Neural cell (in vitro differentiated cells): Measurements from ENCODE around the gene ELMO2. TPM values are rescaled to one million over a fixed set of nuclear protein-coding genes. Genes with fewer than 3 reads are reported as not detected.

ENCODE experiments used
- H2AFZ ChIP-seq: fragments of 200-600, 300-800 bp; sonication (generic), shearing (Covaris generic); 2 replicates; pipeline ENCODE4 v1.6.0; 2014; ENCODE audit warnings: low read depth, mild to moderate bottlenecking, antibody characterized with exemption, low read length, moderate library complexity
- H3F3A ChIP-seq: fragments of 200-600 bp; shearing (Covaris generic); 2 replicates; pipeline ENCODE4 v1.6.1; 2016; ENCODE audit warnings: mild to moderate bottlenecking, moderate library complexity, mixed read lengths, antibody characterized with exemption, low read length; ENCODE audit not compliant: insufficient read depth, poor library complexity, severe bottlenecking
- H3K27ac ChIP-seq: fragments of 200-600, 300-800 bp; sonication (generic), shearing (Covaris generic); 2 replicates; pipeline ENCODE4 v1.5.1; 2014; ENCODE audit warnings: mild to moderate bottlenecking, low read length, moderate library complexity
- H3K27me3 ChIP-seq: fragments of 300-800, 200-600 bp; sonication (generic), shearing (Covaris generic); 2 replicates; pipeline ENCODE4 v1.6.0; 2014; ENCODE audit warnings: mild to moderate bottlenecking, low read depth, low read length, moderate library complexity; ENCODE audit not compliant: insufficient read depth
- H3K36me3 ChIP-seq: fragments of 300-800, 200-600 bp; sonication (generic), shearing (Covaris generic); 2 replicates; pipeline ENCODE4 v1.5.1; 2014; ENCODE audit warnings: mild to moderate bottlenecking, antibody characterized with exemption, low read length, moderate library complexity; ENCODE audit not compliant: insufficient read depth
- H3K4me2 ChIP-seq: fragments of 300-800, 200-600 bp; sonication (generic), shearing (Covaris generic); 2 replicates; pipeline ENCODE4 v1.6.0; 2014; ENCODE audit warnings: mild to moderate bottlenecking, low read length
- H3K4me3 ChIP-seq: fragments of 300-800, 200-600 bp; sonication (generic), shearing (Covaris generic); 2 replicates; pipeline ENCODE4 v1.5.1; 2014; ENCODE audit warnings: mild to moderate bottlenecking, low read length, moderate library complexity
- H3K79me2 ChIP-seq: fragments of 200-600 bp; shearing (Covaris generic); replicated peaks from 2 replicates; pipeline ENCODE4 v1.6.0; 2014; ENCODE audit warnings: mild to moderate bottlenecking, low read length, moderate library complexity; ENCODE audit not compliant: insufficient read depth
- H3K9ac ChIP-seq: fragments of 300-800, 200-600 bp; sonication (generic), shearing (Covaris generic); 2 replicates; pipeline ENCODE4 v1.6.1; 2016; ENCODE audit warnings: mild to moderate bottlenecking, low read length, mixed read lengths
- H3K9me2 ChIP-seq: fragments of 200-600 bp; shearing (Covaris generic); 2 replicates; pipeline ENCODE4 v1.6.1; 2016; ENCODE audit warnings: mild to moderate bottlenecking, low read length, mixed read lengths; ENCODE audit not compliant: insufficient read depth
- H3K9me3 ChIP-seq: fragments of 200-600, 300-800 bp; sonication (generic), shearing (Covaris generic); 2 replicates; pipeline ENCODE4 v1.6.1; 2016; ENCODE audit warnings: mild to moderate bottlenecking, mixed run types, low read length, moderate library complexity, mixed read lengths
- H4K20me1 ChIP-seq: fragments of 200-600 bp; shearing (Covaris generic); 2 replicates; pipeline ENCODE4 v1.6.1; 2016; ENCODE audit warnings: mild to moderate bottlenecking, mixed run types; ENCODE audit not compliant: insufficient read depth
- CTCF ChIP-seq: fragments of 450-650 bp; IDR thresholded peaks from 2 replicates; pipeline ENCODE4 v1.5.1; 2014; ENCODE audit warnings: antibody characterized with exemption, mild to moderate bottlenecking, moderate library complexity; ENCODE audit not compliant: poor library complexity, severe bottlenecking
- EP300 ChIP-seq: fragments of 450-650 bp; conservative IDR thresholded peaks from 2 replicates; pipeline ENCODE4 v1.6.1; 2014; ENCODE audit warnings: antibody characterized with exemption, mild to moderate bottlenecking, moderate library complexity; ENCODE audit not compliant: poor library complexity, severe bottlenecking
- EZH2 ChIP-seq: fragments of 200-600, 300-800 bp; shearing (Covaris generic), sonication (generic); IDR thresholded peaks from 2 replicates; pipeline ENCODE4 v1.6.1; 2014; ENCODE audit warnings: antibody characterized with exemption, low read length, borderline replicate concordance, mild to moderate bottlenecking; ENCODE audit not compliant: insufficient read depth, poor library complexity, severe bottlenecking
- MXI1 ChIP-seq: fragments of 450-650 bp; conservative IDR thresholded peaks from 2 replicates; pipeline ENCODE4 v1.6.1; 2014; ENCODE audit warnings: antibody characterized with exemption, mild to moderate bottlenecking; ENCODE audit not compliant: poor library complexity, severe bottlenecking
- POLR2AphosphoS5 ChIP-seq: IDR thresholded peaks from 2 replicates; pipeline ENCODE4 v1.6.1; 2012
- RAD21 ChIP-seq: fragments of 450-650 bp; conservative IDR thresholded peaks from 2 replicates; pipeline ENCODE4 v1.6.1; 2014; ENCODE audit warnings: antibody characterized with exemption, mild to moderate bottlenecking, moderate library complexity
- REST ChIP-seq: IDR thresholded peaks from 2 replicates; pipeline ENCODE4 v1.6.1; 2012; ENCODE audit warnings: borderline replicate concordance
- SMC3 ChIP-seq: fragments of 450-650 bp; conservative IDR thresholded peaks from 2 replicates; pipeline ENCODE4 v1.6.1; 2014; ENCODE audit warnings: antibody characterized with exemption, mild to moderate bottlenecking, moderate library complexity; ENCODE audit not compliant: poor library complexity
- TAF1 ChIP-seq: IDR thresholded peaks from 2 replicates; pipeline ENCODE4 v1.6.1; 2012; ENCODE audit warnings: low read depth
- polyA minus RNA-seq: library from RNA; depleted of rRNA, polyadenylated mRNA; stranded (reverse); fragments of >200 nt; gene quantifications from 2 replicates; pipeline ENCODE4 v1.2.3, GENCODE V29; 2014
- polyA plus RNA-seq: library from polyadenylated mRNA; depleted of rRNA; stranded (reverse); fragments of >200 nt; gene quantifications from 2 replicates; pipeline ENCODE4 v1.2.3, GENCODE V29; 2014

Gene ELMO2
- polyA plus RNA-seq (72.0 and 79.9 TPM in 2 replicates), polyA minus RNA-seq (107 and 122 TPM in 2 replicates)

- H3K79me2 ChIP-seq = peaks cover 28% of the 10 kb centered on the region
- no peaks in the 10 kb centered on the region for H3K36me3 ChIP-seq
- no peaks in the 10 kb centered on the region for H3K9me3 ChIP-seq
- peak within 1 kb of the TSS; percentile 99 for H3K4me3 ChIP-seq
- H3K27ac ChIP-seq = peak within 1 kb of the TSS; percentile 90
- no peaks in the 10 kb centered on the region for H3F3A ChIP-seq
- no peaks in the 10 kb centered on the region for H3K27me3 ChIP-seq
- peak within 1 kb of the TSS; percentile 93 for H3K4me2 ChIP-seq
- H3K9ac ChIP-seq = peak within 1 kb of the TSS; percentile 95
- peak within 1 kb of the TSS; percentile 76 for H2AFZ ChIP-seq
- TF ChIP-seq REST = peak; percentile 59
- peak; percentile 51 for TF ChIP-seq MXI1
- TF ChIP-seq TAF1 = peak; percentile 55
- no peak for TF ChIP-seq RAD21
- TF ChIP-seq EP300 = peak; percentile 34
- peak; percentile 26 for TF ChIP-seq CTCF
- no peak for TF ChIP-seq SMC3
- TF ChIP-seq POLR2AphosphoS5 = peak; percentile 90
- no peak for TF ChIP-seq EZH2
- no peaks in the 10 kb centered on the region for H3K9me2 ChIP-seq
- no peaks in the 10 kb centered on the region for H4K20me1 ChIP-seq
Measured at GRCh38 chr20:46406200-46406985, at the start of gene ELMO2. Gene ELMO2, minus strand, starts transcription at chr20:46406615. Its CDS starts 12,133 bp downstream, at chr20:46394482.

- Histone ChIP-seq H3K9ac (no peak overlapping the region), H3K79me2 (no peaks in the 10 kb centered on the region), H3F3A (no peaks in the 10 kb centered on the region), H3K36me3 (no peaks in the 10 kb centered on the region), H3K4me2 (no peak overlapping the region), H3K4me3 (no peak overlapping the region), H3K27me3 (no peaks in the 10 kb centered on the region), H4K20me1 (no peaks in the 10 kb centered on the region), H3K9me3 (no peaks in the 10 kb centered on the region), H3K9me2 (no peaks in the 10 kb centered on the region), H2AFZ (no peak overlapping the region), H3K27ac (no peak overlapping the region)
- TF ChIP-seq REST (no peak), POLR2AphosphoS5 (no peak), RAD21 (no peak), EP300 (no peak), MXI1 (no peak), CTCF (no peak), EZH2 (no peak), TAF1 (no peak), SMC3 (no peak)
Measured at GRCh38 chr20:46455729-46456128, 49.3 kb upstream of the ELMO2 start.
